ENCODE measurements around the gene RIN2.

DNA sequence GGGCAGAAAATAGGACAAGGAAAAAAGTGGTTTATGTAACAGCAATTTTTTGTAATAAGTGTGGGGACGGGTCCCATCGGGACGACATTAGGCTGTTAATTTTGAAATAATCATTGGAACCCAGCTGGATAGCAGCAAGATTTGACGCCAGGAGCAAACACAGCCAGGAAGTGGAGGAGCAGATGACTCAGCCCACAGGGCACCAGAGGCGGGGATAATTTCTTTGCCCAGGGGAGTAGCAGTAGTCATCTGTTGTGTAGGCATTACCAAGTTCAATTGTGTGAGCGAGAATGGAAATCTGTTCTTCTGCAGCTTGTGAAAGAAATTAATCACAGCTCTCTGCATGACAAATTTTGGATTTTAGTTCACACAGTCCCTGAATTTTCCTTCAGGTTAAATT, 22.6 kb upstream of the RIN2 start:
- TF ChIP-seq, protein P1, sequence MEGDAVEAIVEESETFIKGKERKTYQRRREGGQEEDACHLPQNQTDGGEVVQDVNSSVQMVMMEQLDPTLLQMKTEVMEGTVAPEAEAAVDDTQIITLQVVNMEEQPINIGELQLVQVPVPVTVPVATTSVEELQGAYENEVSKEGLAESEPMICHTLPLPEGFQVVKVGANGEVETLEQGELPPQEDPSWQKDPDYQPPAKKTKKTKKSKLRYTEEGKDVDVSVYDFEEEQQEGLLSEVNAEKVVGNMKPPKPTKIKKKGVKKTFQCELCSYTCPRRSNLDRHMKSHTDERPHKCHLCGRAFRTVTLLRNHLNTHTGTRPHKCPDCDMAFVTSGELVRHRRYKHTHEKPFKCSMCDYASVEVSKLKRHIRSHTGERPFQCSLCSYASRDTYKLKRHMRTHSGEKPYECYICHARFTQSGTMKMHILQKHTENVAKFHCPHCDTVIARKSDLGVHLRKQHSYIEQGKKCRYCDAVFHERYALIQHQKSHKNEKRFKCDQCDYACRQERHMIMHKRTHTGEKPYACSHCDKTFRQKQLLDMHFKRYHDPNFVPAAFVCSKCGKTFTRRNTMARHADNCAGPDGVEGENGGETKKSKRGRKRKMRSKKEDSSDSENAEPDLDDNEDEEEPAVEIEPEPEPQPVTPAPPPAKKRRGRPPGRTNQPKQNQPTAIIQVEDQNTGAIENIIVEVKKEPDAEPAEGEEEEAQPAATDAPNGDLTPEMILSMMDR (conservative IDR thresholded peaks at IDR 0.05), result no peak
- no peak for TF ChIP-seq ZFX (IDR thresholded peaks at IDR 0.05)

Measured in C4-2B (cell line).